ENCODE results near the gene EHD2. TPM values are rescaled to one million over a fixed set of nuclear protein-coding genes. Genes with fewer than 3 reads are reported as not detected.

EHD2 gene
- total and polyA plus RNA-seq, 2 of the 13 experiments (the other 11 are each of a cell fraction or from before 2014, with no cell fraction given): 0.09 to 0.28 TPM

GRCh38 chr19:47697863-47698609 lies 15.2 kb upstream of the EHD2 start (continued):
- TF ChIP-seq ZGPAT (CRISPR knock-in tag; IDR thresholded peaks at IDR 0.05) (no peak), FOXA3 (CRISPR knock-in tag; IDR thresholded peaks at IDR 0.05) (peak; percentile 26; the same call in 1 of the 2 replicates), XRCC5 (optimal IDR thresholded peaks at IDR 0.05; ENCODE audit: low read length) (peak; percentile 90), ZNF335 (CRISPR knock-in tag; IDR thresholded peaks at IDR 0.05) (peak; percentile 87), RORA (CRISPR knock-in tag; IDR thresholded peaks at IDR 0.05) (no peak), ZNF274 (CRISPR knock-in tag; IDR thresholded peaks at IDR 0.05) (no peak; the same call in 1 of the 2 replicates), ATF2 (CRISPR knock-in tag; IDR thresholded peaks at IDR 0.05) (0 out of 2 replicates have a peak, but pooled peaks have one; percentile 39), SAP130 (CRISPR knock-in tag; IDR thresholded peaks at IDR 0.05; ENCODE audit: low read depth) (no peak), HMGXB4 (CRISPR knock-in tag; IDR thresholded peaks at IDR 0.05; ENCODE audit: borderline replicate concordance in 1 of 2, low read depth in 1 of 2) (peak in 1 of 2 experiments; percentile 43; a peak in 1 of 4 replicates), ZNF776 (CRISPR knock-in tag; IDR thresholded peaks at IDR 0.05) (no peak), DDIT3 (CRISPR knock-in tag; IDR thresholded peaks at IDR 0.05) (no peak)
- TF ChIP-seq, protein P1, sequence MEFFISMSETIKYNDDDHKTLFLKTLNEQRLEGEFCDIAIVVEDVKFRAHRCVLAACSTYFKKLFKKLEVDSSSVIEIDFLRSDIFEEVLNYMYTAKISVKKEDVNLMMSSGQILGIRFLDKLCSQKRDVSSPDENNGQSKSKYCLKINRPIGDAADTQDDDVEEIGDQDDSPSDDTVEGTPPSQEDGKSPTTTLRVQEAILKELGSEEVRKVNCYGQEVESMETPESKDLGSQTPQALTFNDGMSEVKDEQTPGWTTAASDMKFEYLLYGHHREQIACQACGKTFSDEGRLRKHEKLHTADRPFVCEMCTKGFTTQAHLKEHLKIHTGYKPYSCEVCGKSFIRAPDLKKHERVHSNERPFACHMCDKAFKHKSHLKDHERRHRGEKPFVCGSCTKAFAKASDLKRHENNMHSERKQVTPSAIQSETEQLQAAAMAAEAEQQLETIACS (CRISPR knock-in tag; IDR thresholded peaks at IDR 0.05): no peak
- TF ChIP-seq, protein P2, sequence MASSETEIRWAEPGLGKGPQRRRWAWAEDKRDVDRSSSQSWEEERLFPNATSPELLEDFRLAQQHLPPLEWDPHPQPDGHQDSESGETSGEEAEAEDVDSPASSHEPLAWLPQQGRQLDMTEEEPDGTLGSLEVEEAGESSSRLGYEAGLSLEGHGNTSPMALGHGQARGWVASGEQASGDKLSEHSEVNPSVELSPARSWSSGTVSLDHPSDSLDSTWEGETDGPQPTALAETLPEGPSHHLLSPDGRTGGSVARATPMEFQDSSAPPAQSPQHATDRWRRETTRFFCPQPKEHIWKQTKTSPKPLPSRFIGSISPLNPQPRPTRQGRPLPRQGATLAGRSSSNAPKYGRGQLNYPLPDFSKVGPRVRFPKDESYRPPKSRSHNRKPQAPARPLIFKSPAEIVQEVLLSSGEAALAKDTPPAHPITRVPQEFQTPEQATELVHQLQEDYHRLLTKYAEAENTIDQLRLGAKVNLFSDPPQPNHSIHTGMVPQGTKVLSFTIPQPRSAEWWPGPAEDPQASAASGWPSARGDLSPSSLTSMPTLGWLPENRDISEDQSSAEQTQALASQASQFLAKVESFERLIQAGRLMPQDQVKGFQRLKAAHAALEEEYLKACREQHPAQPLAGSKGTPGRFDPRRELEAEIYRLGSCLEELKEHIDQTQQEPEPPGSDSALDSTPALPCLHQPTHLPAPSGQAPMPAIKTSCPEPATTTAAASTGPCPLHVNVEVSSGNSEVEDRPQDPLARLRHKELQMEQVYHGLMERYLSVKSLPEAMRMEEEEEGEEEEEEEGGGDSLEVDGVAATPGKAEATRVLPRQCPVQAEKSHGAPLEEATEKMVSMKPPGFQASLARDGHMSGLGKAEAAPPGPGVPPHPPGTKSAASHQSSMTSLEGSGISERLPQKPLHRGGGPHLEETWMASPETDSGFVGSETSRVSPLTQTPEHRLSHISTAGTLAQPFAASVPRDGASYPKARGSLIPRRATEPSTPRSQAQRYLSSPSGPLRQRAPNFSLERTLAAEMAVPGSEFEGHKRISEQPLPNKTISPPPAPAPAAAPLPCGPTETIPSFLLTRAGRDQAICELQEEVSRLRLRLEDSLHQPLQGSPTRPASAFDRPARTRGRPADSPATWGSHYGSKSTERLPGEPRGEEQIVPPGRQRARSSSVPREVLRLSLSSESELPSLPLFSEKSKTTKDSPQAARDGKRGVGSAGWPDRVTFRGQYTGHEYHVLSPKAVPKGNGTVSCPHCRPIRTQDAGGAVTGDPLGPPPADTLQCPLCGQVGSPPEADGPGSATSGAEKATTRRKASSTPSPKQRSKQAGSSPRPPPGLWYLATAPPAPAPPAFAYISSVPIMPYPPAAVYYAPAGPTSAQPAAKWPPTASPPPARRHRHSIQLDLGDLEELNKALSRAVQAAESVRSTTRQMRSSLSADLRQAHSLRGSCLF (CRISPR knock-in tag; IDR thresholded peaks at IDR 0.05; ENCODE audit: borderline replicate concordance): no peak

All from HepG2 (cell line).